Body of pancreas (tissue), 4 donors: Measurements from ENCODE around the gene DDX19B. TPM values are rescaled to one million over a fixed set of nuclear protein-coding genes. Genes with fewer than 3 reads are reported as not detected.
"Not testable (repeated sequence)": the region's sequence is repeated elsewhere in the genome, so short reads cannot be mapped to it uniquely, and the experiment has no call there.

Experiments
- ATAC-seq: fragments of 150-250 bp; one replicate; pipeline ENCODE4 v1.9.1; 2016
- DNase-seq, 4 donors: peaks; one replicate each; pipeline ENCODE4 v3.0.0-alpha.2; 2019
- H3K27ac ChIP-seq, 4 donors: fragments of 200-600 bp; sonication (generic); 1 replicate in 3 of 4; 2 replicates in 1 of 4; pipeline versions ENCODE4 v1.5.1 to v1.6.1; 2016 to 2019; ENCODE audit warnings: mild to moderate bottlenecking in 1 of 4, mixed read lengths in 1 of 4, moderate library complexity in 1 of 4
- H3K27me3 ChIP-seq, 2 donors: fragments of 200-600 bp; sonication (generic); one replicate each; pipeline ENCODE4 v1.6.0; 2016; ENCODE audit warnings: mild to moderate bottlenecking in 1 of 2
- H3K36me3 ChIP-seq, 2 donors: fragments of 200-600 bp; sonication (generic); replicated peaks in 1 of 2; 2 replicates each; pipeline ENCODE4 v1.5.1; 2016; ENCODE audit warnings: low read depth in 2 of 2; ENCODE audit not compliant: insufficient read depth in 1 of 2
- H3K4me1 ChIP-seq: fragments of 200-600 bp; sonication (generic); one replicate; pipeline ENCODE4 v1.6.0; 2016
- H3K4me3 ChIP-seq, 2 donors: fragments of 200-600 bp; sonication (generic); 1 replicate in 1 of 2; 2 replicates in 1 of 2; pipeline ENCODE4 v1.5.1; 2016 to 2019
- H3K9me3 ChIP-seq, 3 donors: fragments of 200-600 bp; sonication (generic); 1 replicate in 2 of 3; 2 replicates in 1 of 3; pipeline ENCODE4 v1.5.1; 2016
- POLR2A ChIP-seq, 3 donors: fragments of 450-650 bp; IDR thresholded peaks; one replicate each; pipeline ENCODE4 v1.6.1; 2016; ENCODE audit warnings: antibody characterized with exemption in 3 of 3, mild to moderate bottlenecking in 2 of 3
- WGBS, 2 donors: methylation state at CpG; one replicate each; pipeline ENCODE4 v1.1.5; 2017; 5-methylcytosine and 5-hydroxymethylcytosine counted together
- intact Hi-C: fragments of 100-400 bp; cut with DNase I; formaldehyde crosslinking; loops from one replicate; pipeline ENCODE4 v1.15.1; 2023
- total RNA-seq, 2 donors: library from RNA; depleted of rRNA; stranded (reverse); fragments of >200 nt; gene quantifications; one replicate each; pipeline ENCODE4 v1.1.0, GENCODE V29; 2016
- TF ChIP-seq, protein P1 (sequence below), 7 experiments: fragments of 450-650 bp in 4 of 7; fragments of 200-600 bp in 3 of 7; sonication (generic) in 3 of 7; IDR thresholded peaks; one replicate each; pipeline ENCODE4 v1.5.1; 2016 to 2019; ENCODE audit warnings: antibody characterized with exemption in 7 of 7

DDX19B gene
- 10 to 100 TPM; 31.4 to 37.9 TPM for total RNA-seq

DNA sequence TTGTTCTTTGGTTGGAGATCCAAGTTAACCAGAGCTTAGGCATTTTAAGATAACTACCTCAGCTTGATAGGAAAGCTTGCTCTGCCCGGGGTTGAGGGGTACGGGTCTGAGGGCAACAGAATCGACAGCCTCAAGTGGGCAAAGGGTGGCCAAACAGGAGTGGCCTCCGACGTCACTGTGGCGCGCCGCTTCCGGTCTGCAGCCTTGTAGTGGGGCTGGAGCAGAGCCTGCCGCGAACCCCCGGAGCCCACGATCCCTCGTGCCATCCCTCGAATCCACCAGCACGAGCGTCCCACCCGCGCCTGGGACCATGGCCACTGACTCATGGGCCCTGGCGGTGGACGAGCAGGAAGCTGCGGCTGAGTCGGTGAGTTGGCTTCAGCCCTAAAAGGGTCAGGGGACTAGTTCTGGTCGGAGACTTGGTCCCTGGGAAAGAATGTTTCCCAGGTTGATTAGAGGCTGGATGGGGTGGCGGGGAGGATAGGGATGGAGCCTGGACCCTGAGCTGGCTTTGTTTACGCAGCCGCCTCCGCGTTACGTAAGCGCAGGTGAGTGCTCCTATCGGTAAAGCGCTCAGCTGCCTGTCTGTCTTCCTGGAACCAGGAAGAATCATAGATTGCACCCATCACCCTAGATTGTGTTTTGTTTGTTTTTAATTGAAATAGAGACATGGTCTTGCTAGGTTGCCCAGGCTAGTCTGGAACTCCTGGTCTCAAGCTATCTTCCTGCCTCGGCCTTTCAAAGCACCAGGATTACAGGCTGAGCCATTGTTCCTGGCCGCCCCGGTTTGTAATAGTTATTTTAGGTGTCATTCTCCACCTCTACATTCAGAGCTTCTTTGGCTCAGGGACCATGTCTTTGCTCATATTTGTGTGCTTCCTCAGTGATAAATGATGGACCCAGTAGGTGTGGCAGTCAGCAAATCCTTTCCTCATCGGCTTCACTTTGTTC is at the start of gene DDX19B:
DDX19B (plus strand) TSS at position 199 of the 951 bp plus-strand sequence; CDS start at position 311, 112 bp downstream.
- intact Hi-C loops, result loop anchor here (10.0 kb wide), 1 partner anchor 46 kb away; the partner anchor contains the start of gene DDX19A
- 0 to 2% methylated on average over 16 to 37 of the region's 37 CpGs for WGBS, 2 donors

DNA sequence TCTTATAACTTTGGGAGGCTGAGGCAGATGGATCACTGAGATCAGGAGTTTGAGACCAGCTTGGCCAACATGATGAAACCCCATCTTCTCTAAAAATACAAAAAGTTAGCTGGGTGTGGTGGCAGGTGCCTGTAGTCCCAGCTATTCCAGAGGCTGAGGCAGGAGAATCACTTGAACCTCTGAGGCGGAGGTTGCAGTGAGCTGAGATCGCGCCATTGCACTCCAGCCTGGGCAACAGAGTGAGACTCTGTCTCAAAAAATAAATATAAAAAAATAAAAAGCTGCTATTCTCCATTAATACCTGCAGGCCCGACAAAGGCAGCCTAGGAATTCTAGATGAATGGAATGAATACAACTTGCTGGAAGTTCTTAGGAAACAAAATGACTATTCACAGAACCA is 49.3 kb upstream of the DDX19B start:
- peaks cover 7 to 16% of the 10 kb centered on the region in 2 donors for H3K36me3 ChIP-seq
- H3K27me3 ChIP-seq, H3K4me3 ChIP-seq, intact Hi-C loops, DNase-seq, H3K9me3 ChIP-seq, ATAC-seq: not testable (repeated sequence)
- peak overlapping the region in 1 of 4 donors; percentile 93 for H3K27ac ChIP-seq
- peaks cover 19% of the 10 kb centered on the region for H3K4me1 ChIP-seq
- 70 to 87% methylated on average over 4 of the region's 4 CpGs for WGBS, 2 donors

More for the DNA sequence above, at the start of gene DDX19B:
- Histone ChIP-seq H3K9me3 (no peaks in the 10 kb centered on the region), H3K27ac (peak within 1 kb of the TSS; percentile 86 to 99 (median 94)), H3K4me1 (peaks cover 22% of the 10 kb centered on the region), H3K27me3 (no peaks in the 10 kb centered on the region), H3K36me3 (no peaks in the 10 kb centered on the region), H3K4me3 (peak within 1 kb of the TSS; percentile 71 to 78)
- peak; percentile 62 to 86 (median 85) for TF ChIP-seq POLR2A (IDR thresholded peaks at IDR 0.05)
- TF ChIP-seq, protein P1, sequence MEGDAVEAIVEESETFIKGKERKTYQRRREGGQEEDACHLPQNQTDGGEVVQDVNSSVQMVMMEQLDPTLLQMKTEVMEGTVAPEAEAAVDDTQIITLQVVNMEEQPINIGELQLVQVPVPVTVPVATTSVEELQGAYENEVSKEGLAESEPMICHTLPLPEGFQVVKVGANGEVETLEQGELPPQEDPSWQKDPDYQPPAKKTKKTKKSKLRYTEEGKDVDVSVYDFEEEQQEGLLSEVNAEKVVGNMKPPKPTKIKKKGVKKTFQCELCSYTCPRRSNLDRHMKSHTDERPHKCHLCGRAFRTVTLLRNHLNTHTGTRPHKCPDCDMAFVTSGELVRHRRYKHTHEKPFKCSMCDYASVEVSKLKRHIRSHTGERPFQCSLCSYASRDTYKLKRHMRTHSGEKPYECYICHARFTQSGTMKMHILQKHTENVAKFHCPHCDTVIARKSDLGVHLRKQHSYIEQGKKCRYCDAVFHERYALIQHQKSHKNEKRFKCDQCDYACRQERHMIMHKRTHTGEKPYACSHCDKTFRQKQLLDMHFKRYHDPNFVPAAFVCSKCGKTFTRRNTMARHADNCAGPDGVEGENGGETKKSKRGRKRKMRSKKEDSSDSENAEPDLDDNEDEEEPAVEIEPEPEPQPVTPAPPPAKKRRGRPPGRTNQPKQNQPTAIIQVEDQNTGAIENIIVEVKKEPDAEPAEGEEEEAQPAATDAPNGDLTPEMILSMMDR (IDR thresholded peaks at IDR 0.05), result peak in 3 of 7 experiments; percentile 8 to 31 (median 24)
- DNase-seq (peak; percentile 79 to 84 (median 83)), ATAC-seq (peak; percentile 91)

DNA sequence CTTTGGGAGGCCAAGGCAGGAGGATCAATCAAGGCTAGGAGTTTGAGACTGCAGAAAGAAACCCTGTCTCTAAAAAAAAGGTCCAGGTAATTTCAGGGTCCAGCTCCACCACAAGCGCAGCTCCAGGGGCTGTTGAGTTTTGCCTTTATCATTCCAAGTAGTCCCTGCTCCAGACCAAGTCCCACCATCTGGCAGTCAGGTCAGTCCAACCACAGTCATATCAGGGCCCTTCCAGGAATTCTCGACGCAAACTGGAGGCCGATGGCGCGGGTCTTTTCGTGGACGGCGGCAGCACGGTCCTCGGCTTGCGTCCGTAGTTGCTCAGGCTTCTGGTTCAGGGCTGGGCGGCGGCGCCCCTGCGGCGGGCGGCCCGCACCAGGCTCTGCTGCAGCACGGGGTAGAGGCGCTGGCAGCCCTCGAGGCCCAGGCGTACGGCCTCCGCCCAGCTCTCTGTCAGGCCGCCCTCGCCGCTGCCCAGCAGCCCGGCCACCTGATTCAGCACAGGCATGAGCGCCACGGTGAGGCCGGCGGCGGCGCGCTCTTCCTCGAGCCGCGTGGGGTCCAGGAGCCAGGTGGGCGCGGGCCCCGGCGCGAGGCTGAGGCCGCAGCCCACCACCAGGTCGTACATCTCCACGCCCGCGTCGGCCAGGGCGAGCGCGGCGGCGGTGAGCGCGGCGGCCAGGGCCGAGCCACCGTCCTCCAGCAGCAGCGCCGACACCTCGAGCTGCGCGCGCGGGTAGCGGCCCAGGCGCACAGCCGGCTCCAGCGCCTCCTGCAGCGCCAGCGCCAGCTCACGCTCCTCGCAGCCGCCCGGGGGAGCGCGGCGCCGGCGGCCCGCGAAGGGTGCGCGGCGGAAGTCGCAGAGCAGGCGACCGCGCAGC is 48.0 kb upstream of the DDX19B start:
- H3K4me3 ChIP-seq, result peak overlapping the region in 1 of 2 donors; percentile 62
- peak overlapping the region; percentile 76 to 93 (median 85) for H3K27ac ChIP-seq
- intact Hi-C loops, result no loop called here
- H3K36me3 ChIP-seq, result peaks cover 19 to 23% of the 10 kb centered on the region in 2 donors
- TF ChIP-seq POLR2A (IDR thresholded peaks at IDR 0.05), result no peak
- TF ChIP-seq, protein P1 (IDR thresholded peaks at IDR 0.05), result peak in 2 of 7 experiments; percentile 1 to 17
- WGBS, 2 donors, result 1 to 7% methylated on average over 10 to 60 of the region's 92 CpGs
- DNase-seq (peak; percentile 33 to 62 (median 42)), ATAC-seq (peak; percentile 61)
- no peaks in the 10 kb centered on the region for H3K9me3 ChIP-seq
- no peaks in the 10 kb centered on the region for H3K27me3 ChIP-seq
- H3K4me1 ChIP-seq, result peaks cover 19% of the 10 kb centered on the region

DNA sequence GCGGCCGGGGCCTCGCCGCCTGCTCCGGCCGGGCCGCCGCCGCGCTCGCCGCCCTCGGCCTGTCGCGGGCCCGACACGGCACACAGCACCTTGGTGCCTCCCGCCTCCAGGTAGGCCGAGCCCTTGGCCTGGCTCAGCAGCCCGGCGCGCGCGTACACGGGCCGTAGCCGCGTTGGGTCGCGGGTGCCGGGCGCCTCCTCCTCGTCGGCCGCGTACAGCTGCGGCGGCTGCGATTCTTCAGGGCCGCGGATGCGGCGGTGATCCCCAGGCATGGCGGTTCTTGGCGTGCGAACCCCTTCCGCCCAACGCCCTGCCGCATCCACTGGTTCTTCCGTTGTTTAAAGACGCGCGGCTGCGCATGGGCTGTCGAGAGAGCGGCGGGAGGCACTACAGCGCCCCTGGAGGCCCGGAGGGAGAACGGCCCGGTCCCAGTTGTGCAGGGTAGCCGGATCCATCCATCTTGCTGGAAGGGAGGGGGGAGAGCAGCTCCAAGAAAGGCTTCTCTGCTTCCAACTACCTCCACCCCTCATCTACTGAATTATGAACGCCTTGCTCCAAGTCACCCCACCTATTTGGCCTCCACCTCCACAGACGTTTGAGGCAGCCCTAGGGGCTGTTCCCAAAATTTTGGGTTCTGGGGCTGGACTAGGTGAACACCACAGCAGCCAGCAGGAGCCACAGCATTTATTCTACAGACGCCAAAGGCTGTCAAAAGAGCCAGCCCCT is 47.2 kb upstream of the DDX19B start, which contains the start of gene EXOSC6:
EXOSC6 (minus strand) TSS at position 312 of the 726 bp plus-strand sequence; CDS start at position 272, 40 bp downstream.
- DNase-seq (peak; percentile 89 to 95 (median 90)), ATAC-seq (peak; percentile 95)
- Histone ChIP-seq H3K9me3 (no peaks in the 10 kb centered on the region), H3K27me3 (no peaks in the 10 kb centered on the region), H3K27ac (peak within 1 kb of the TSS; percentile 76 to 93 (median 85)), H3K4me1 (peaks cover 19% of the 10 kb centered on the region), H3K36me3 (peaks cover 19 to 30% of the 10 kb centered on the region in 2 donors), H3K4me3 (peak within 1 kb of the TSS in 1 of 2 donors; percentile 62)
- intact Hi-C loops, result no loop called here
- 1 to 39% methylated on average over 4 to 60 of the region's 65 CpGs for WGBS, 2 donors
- TF ChIP-seq, protein P1 (IDR thresholded peaks at IDR 0.05), result peak; percentile 91 to 98 (median 96)
- TF ChIP-seq POLR2A (IDR thresholded peaks at IDR 0.05), result peak; percentile 78 to 90 (median 83)
